RWPE2 (cell line): Measurements from ENCODE around the gene CEP95.

Experiments used
- ATAC-seq: fragments of 200-7000 bp; cut with Tn5 transposase; 3 replicates; pipeline ENCODE4 v1.9.1; 2021; ENCODE audit warnings: low read depth
- DNase-seq: peaks from one replicate; pipeline ENCODE4 v3.0.0-alpha.2; 2020; ENCODE audit warnings: low spot score
- H3K27ac ChIP-seq: fragments of 450-650 bp; 2 replicates; pipeline ENCODE4 v1.5.1; 2017; ENCODE audit warnings: mild to moderate bottlenecking; ENCODE audit not compliant: poor library complexity, severe bottlenecking
- H3K27me3 ChIP-seq: fragments of 250-450 bp; sonication (Bioruptor Pico); 2 replicates; pipeline ENCODE4 v1.5.1; 2021; ENCODE audit warnings: mild to moderate bottlenecking, moderate library complexity; ENCODE audit not compliant: insufficient read depth, poor library complexity, severe bottlenecking
- H3K36me3 ChIP-seq: fragments of 250-450 bp; sonication (Bioruptor Pico); 2 replicates; pipeline ENCODE4 v1.5.1; 2020; ENCODE audit warnings: low read depth, mild to moderate bottlenecking, moderate library complexity
- H3K4me1 ChIP-seq: fragments of 250-450 bp; sonication (Bioruptor Pico); 2 replicates; pipeline ENCODE4 v1.5.1; 2021; ENCODE audit warnings: mild to moderate bottlenecking, moderate library complexity; ENCODE audit not compliant: insufficient read depth, poor library complexity, severe bottlenecking
- H3K4me3 ChIP-seq: fragments of 250-450 bp; sonication (Bioruptor Pico); 2 replicates; pipeline ENCODE4 v1.5.1; 2021; ENCODE audit warnings: mild to moderate bottlenecking, moderate library complexity; ENCODE audit not compliant: severe bottlenecking
- H3K9me3 ChIP-seq: fragments of 250-450 bp; sonication (Bioruptor Pico); 2 replicates; pipeline ENCODE4 v1.5.1; 2021; ENCODE audit warnings: mild to moderate bottlenecking, moderate library complexity; ENCODE audit not compliant: severe bottlenecking
- CTCF ChIP-seq: fragments of 450-650 bp; IDR thresholded peaks from one replicate; pipeline ENCODE4 v1.5.1; 2017; ENCODE audit warnings: mild to moderate bottlenecking, moderate library complexity; ENCODE audit not compliant: poor library complexity, severe bottlenecking

Gene CEP95

GRCh38 chr17:64496348-64496785, 10.4 kb upstream of the CEP95 start:
- peaks cover 74% of the 10 kb centered on the region for H3K36me3 ChIP-seq
- H3K4me1 ChIP-seq: peaks cover 24% of the 10 kb centered on the region

GRCh38 chr17:64496786-64497564, 9.8 kb upstream of the CEP95 start, which contains the start of gene POLG2:
Gene POLG2 (minus strand): TSS chr17:64497054. CDS start chr17:64496968, 86 bp downstream.
- Histone ChIP-seq H3K4me1 (peaks cover 24% of the 10 kb centered on the region), H3K9me3 (no peaks in the 10 kb centered on the region), H3K4me3 (peak within 1 kb of the TSS; percentile 62), H3K27me3 (no peaks in the 10 kb centered on the region), H3K36me3 (peaks cover 74% of the 10 kb centered on the region), H3K27ac (peak within 1 kb of the TSS; percentile 86)
- ATAC-seq (peak; percentile 79), DNase-seq (peak; percentile 95)
- peak; percentile 62 for TF ChIP-seq CTCF

More at GRCh38 chr17:64496348-64496785, 10.4 kb upstream of the CEP95 start:
- Histone ChIP-seq H3K27ac (peak overlapping the region; percentile 86), H3K27me3 (no peaks in the 10 kb centered on the region), H3K9me3 (no peaks in the 10 kb centered on the region), H3K4me3 (peak overlapping the region; percentile 62)
- DNase-seq (no peak), ATAC-seq (no peak)
- no peak for TF ChIP-seq CTCF

- peak; percentile 42 for TF ChIP-seq CTCF
- Histone ChIP-seq H3K4me1 (peaks cover 24% of the 10 kb centered on the region), H3K27ac (peak overlapping the region; percentile 86), H3K9me3 (no peaks in the 10 kb centered on the region), H3K4me3 (peak overlapping the region; percentile 62), H3K27me3 (no peaks in the 10 kb centered on the region), H3K36me3 (peaks cover 74% of the 10 kb centered on the region)
- ATAC-seq (no peak), DNase-seq (no peak)
Measured at GRCh38 chr17:64497565-64498035, 9.2 kb upstream of the CEP95 start.

- Histone ChIP-seq H3K4me1 (peaks cover 31% of the 10 kb centered on the region), H3K4me3 (no peak overlapping the region)
- no peak; the same call in 2 of the 3 replicates for ATAC-seq
Measured at GRCh38 chr17:64498308-64499203, 8.2 kb upstream of the CEP95 start.

More at GRCh38 chr17:64498308-64499203, 8.2 kb upstream of the CEP95 start:
- H3K27ac ChIP-seq: peak overlapping the region; percentile 86
- no peak for DNase-seq
- H3K27me3 ChIP-seq: no peaks in the 10 kb centered on the region
- no peaks in the 10 kb centered on the region for H3K9me3 ChIP-seq
- no peak for TF ChIP-seq CTCF
- H3K36me3 ChIP-seq: peaks cover 74% of the 10 kb centered on the region
